ENCODE measurements around the gene HTD2. TPM values are rescaled to one million over a fixed set of nuclear protein-coding genes. Genes with fewer than 3 reads are reported as not detected.

HTD2 gene
- total RNA-seq, 1 experiment from 2014 or later: 7.9 TPM

DNA sequence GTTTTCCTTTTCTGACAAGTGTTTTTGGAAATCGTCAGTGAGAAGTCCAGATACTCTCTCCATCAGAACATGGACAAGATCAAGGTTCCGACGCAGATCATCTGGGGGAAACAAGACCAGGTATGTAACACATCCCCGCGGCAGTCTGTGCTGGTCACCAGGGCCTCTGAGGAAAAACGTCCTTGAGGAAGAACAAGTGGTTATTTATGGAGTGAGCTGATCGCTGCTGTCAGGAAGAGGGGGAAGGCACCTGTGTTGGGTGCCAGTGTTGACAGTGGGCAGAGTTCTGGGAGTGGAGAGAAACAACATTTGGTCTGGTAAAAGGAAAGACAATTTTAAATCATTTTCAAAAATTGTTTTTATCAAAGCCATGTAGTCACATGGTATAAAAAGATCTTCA, 21.0 kb upstream of the HTD2 start:
- ATAC-seq (no peak), DNase-seq (ENCODE audit: low read depth, low spot score) (no peak)
- in situ Hi-C loops (cut with HindIII; ENCODE audit: low pct_unique_long_range_greater_than_20kb, low sequenced_read_pairs) (no loop called here), intact Hi-C loops (cut with micrococcal nuclease; ENCODE audit: unreplicated experiment) (no loop called here)
- TF ChIP-seq, protein P1, sequence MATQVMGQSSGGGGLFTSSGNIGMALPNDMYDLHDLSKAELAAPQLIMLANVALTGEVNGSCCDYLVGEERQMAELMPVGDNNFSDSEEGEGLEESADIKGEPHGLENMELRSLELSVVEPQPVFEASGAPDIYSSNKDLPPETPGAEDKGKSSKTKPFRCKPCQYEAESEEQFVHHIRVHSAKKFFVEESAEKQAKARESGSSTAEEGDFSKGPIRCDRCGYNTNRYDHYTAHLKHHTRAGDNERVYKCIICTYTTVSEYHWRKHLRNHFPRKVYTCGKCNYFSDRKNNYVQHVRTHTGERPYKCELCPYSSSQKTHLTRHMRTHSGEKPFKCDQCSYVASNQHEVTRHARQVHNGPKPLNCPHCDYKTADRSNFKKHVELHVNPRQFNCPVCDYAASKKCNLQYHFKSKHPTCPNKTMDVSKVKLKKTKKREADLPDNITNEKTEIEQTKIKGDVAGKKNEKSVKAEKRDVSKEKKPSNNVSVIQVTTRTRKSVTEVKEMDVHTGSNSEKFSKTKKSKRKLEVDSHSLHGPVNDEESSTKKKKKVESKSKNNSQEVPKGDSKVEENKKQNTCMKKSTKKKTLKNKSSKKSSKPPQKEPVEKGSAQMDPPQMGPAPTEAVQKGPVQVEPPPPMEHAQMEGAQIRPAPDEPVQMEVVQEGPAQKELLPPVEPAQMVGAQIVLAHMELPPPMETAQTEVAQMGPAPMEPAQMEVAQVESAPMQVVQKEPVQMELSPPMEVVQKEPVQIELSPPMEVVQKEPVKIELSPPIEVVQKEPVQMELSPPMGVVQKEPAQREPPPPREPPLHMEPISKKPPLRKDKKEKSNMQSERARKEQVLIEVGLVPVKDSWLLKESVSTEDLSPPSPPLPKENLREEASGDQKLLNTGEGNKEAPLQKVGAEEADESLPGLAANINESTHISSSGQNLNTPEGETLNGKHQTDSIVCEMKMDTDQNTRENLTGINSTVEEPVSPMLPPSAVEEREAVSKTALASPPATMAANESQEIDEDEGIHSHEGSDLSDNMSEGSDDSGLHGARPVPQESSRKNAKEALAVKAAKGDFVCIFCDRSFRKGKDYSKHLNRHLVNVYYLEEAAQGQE (IDR thresholded peaks at IDR 0.05; ENCODE audit: insufficient read depth in 1 of 2, low read depth in 2 of 2, low read length in 1 of 2): no peak
- TF ChIP-seq, protein P2, sequence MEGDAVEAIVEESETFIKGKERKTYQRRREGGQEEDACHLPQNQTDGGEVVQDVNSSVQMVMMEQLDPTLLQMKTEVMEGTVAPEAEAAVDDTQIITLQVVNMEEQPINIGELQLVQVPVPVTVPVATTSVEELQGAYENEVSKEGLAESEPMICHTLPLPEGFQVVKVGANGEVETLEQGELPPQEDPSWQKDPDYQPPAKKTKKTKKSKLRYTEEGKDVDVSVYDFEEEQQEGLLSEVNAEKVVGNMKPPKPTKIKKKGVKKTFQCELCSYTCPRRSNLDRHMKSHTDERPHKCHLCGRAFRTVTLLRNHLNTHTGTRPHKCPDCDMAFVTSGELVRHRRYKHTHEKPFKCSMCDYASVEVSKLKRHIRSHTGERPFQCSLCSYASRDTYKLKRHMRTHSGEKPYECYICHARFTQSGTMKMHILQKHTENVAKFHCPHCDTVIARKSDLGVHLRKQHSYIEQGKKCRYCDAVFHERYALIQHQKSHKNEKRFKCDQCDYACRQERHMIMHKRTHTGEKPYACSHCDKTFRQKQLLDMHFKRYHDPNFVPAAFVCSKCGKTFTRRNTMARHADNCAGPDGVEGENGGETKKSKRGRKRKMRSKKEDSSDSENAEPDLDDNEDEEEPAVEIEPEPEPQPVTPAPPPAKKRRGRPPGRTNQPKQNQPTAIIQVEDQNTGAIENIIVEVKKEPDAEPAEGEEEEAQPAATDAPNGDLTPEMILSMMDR (IDR thresholded peaks at IDR 0.05): no peak
- no peak for TF ChIP-seq SIN3A (IDR thresholded peaks at IDR 0.05; ENCODE audit: borderline replicate concordance, insufficient read depth, low read depth, low read length)
- no peak for TF ChIP-seq POLR2AphosphoS5 (IDR thresholded peaks at IDR 0.05; ENCODE audit: low read depth, low read length)
- no peak for TF ChIP-seq TCF7L2 (IDR thresholded peaks at IDR 0.05; ENCODE audit: low read depth, low read length)
- Histone ChIP-seq H3K27ac (ENCODE audit: low read length) (no peak overlapping the region), H3K4me3 (ENCODE audit: low read depth in 2 of 2, low read length in 2 of 2) (no peak overlapping the region), H3K36me3 (ENCODE audit: control insufficient read depth, insufficient read depth, low read length) (no peaks in the 10 kb centered on the region), H3K4me1 (ENCODE audit: control insufficient read depth, insufficient read depth, low read length) (no peaks in the 10 kb centered on the region), H3K27me3 (ENCODE audit: control insufficient read depth, insufficient read depth, low read length) (no peaks in the 10 kb centered on the region), H3K9me3 (ENCODE audit: control insufficient read depth, insufficient read depth, low read depth, low read length) (no peaks in the 10 kb centered on the region)
- CTCF ChIA-PET: no interaction called here
- no TSS peak for BruUV-seq (replicated peaks)
- POLR2A ChIA-PET: no interaction called here

GRCh38 chr3:58287354-58287753, 19.0 kb upstream of the HTD2 start:
- intact Hi-C loops (cut with micrococcal nuclease; ENCODE audit: unreplicated experiment) (no loop called here), in situ Hi-C loops (cut with HindIII; ENCODE audit: low pct_unique_long_range_greater_than_20kb, low sequenced_read_pairs) (no loop called here)
- Histone ChIP-seq H3K4me3 (ENCODE audit: low read depth in 2 of 2, low read length in 2 of 2) (no peak overlapping the region), H3K27ac (ENCODE audit: low read length) (no peak overlapping the region), H3K27me3 (ENCODE audit: control insufficient read depth, insufficient read depth, low read length) (no peaks in the 10 kb centered on the region), H3K36me3 (ENCODE audit: control insufficient read depth, insufficient read depth, low read length) (no peaks in the 10 kb centered on the region), H3K9me3 (ENCODE audit: control insufficient read depth, insufficient read depth, low read depth, low read length) (no peaks in the 10 kb centered on the region), H3K4me1 (ENCODE audit: control insufficient read depth, insufficient read depth, low read length) (no peaks in the 10 kb centered on the region)
- ChIA-PET POLR2A (no interaction called here), CTCF (no interaction called here)
- no peak for DNase-seq (ENCODE audit: low read depth, low spot score)
- ATAC-seq: no peak
- BruUV-seq (replicated peaks): no TSS peak
- TF ChIP-seq POLR2AphosphoS5 (IDR thresholded peaks at IDR 0.05; ENCODE audit: low read depth, low read length): no peak

DNA sequence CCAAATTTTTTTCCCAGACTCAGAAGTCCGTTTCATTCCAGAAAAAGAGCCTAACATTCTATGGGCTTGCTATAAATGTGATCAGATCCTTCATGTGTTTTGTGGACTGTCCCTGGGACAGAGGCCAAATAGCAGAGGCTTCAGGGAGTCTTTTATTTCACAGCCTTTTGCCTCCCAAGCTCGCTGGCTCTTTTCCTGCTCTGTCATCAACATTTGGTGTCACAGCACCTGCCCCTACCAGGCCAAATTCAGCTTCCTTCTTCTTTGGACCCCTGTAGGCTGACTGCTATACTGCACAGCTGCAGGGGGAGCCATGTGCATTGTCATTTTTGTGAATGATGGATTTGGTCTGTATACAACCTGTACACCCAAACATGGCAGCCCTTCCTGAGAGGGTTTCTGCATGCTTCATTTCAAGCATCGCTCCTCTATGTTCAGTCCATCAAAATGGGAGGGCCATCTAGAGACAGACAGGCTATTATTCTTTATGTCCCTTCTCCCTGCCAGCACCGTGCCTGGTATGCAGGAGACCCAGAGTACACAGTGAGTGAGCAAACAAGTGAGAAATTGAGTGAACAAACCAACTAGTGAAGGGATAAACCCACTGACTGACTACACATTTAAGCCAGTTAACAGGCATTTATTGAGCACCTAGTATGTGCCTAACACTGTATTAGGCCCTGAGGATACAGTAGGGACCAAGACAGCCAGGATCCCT, 18.1 kb upstream of the HTD2 start:
- H3K27ac ChIP-seq (ENCODE audit: low read length): no peak overlapping the region
- BruUV-seq (replicated peaks): no TSS peak
- H3K4me3 ChIP-seq (ENCODE audit: low read depth in 2 of 2, low read length in 2 of 2): no peak overlapping the region
- ATAC-seq: no peak
- no peak for DNase-seq (ENCODE audit: low read depth, low spot score)
- TF ChIP-seq, protein P1 (IDR thresholded peaks at IDR 0.05; ENCODE audit: insufficient read depth in 1 of 2, low read depth in 2 of 2, low read length in 1 of 2): no peak
- TF ChIP-seq SIN3A (IDR thresholded peaks at IDR 0.05; ENCODE audit: borderline replicate concordance, insufficient read depth, low read depth, low read length) (no peak), POLR2AphosphoS5 (IDR thresholded peaks at IDR 0.05; ENCODE audit: low read depth, low read length) (no peak), TCF7L2 (IDR thresholded peaks at IDR 0.05; ENCODE audit: low read depth, low read length) (no peak)
- TF ChIP-seq, protein P2 (IDR thresholded peaks at IDR 0.05): no peak
- H3K9me3 ChIP-seq (ENCODE audit: control insufficient read depth, insufficient read depth, low read depth, low read length): no peaks in the 10 kb centered on the region
- CTCF ChIA-PET: no interaction called here
- H3K4me1 ChIP-seq (ENCODE audit: control insufficient read depth, insufficient read depth, low read length): no peaks in the 10 kb centered on the region
- H3K36me3 ChIP-seq (ENCODE audit: control insufficient read depth, insufficient read depth, low read length): no peaks in the 10 kb centered on the region
- H3K27me3 ChIP-seq (ENCODE audit: control insufficient read depth, insufficient read depth, low read length): no peaks in the 10 kb centered on the region
- in situ Hi-C loops (cut with HindIII; ENCODE audit: low pct_unique_long_range_greater_than_20kb, low sequenced_read_pairs): no loop called here
- POLR2A ChIA-PET: no interaction called here
- intact Hi-C loops (cut with micrococcal nuclease; ENCODE audit: unreplicated experiment): no loop called here

Data from Panc1 (cell line).